Testis (tissue), 3 donors: ENCODE measurements around the gene CCKAR. TPM values are rescaled to one million over a fixed set of nuclear protein-coding genes. Genes with fewer than 3 reads are reported as not detected.

Experiments
- DNase-seq: peaks from one replicate; pipeline ENCODE4 v3.0.0-alpha.2; 2019
- H3K27ac ChIP-seq, 2 donors: fragments of 200-600 bp; sonication (generic); one replicate each; pipeline ENCODE4 v1.5.1; 2019
- H3K27me3 ChIP-seq: fragments of 200-600 bp; sonication (generic); one replicate; pipeline ENCODE4 v1.5.1; 2019
- H3K36me3 ChIP-seq: fragments of 200-600 bp; sonication (generic); one replicate; pipeline ENCODE4 v1.5.1; 2017; ENCODE audit warnings: low read depth; ENCODE audit errors: missing control alignments
- H3K4me1 ChIP-seq: fragments of 200-600 bp; sonication (generic); one replicate; pipeline ENCODE4 v1.5.1; 2019
- H3K4me3 ChIP-seq, 2 donors: fragments of 200-600 bp; sonication (generic); one replicate each; pipeline ENCODE4 v1.5.1; 2017 to 2019
- H3K9me3 ChIP-seq: fragments of 200-600 bp; sonication (generic); one replicate; pipeline ENCODE4 v1.5.1; 2017
- CTCF ChIP-seq, 3 experiments: fragments of 450-650 bp in 2 of 3; fragments of 200-600 bp in 1 of 3; sonication (generic) in 1 of 3; IDR thresholded peaks; one replicate each; pipeline ENCODE4 v1.5.1; 2016 to 2019; ENCODE audit warnings: antibody characterized with exemption in 3 of 3, mild to moderate bottlenecking in 2 of 3, moderate library complexity in 1 of 3
- POLR2A ChIP-seq: fragments of 450-650 bp; IDR thresholded peaks from one replicate; pipeline ENCODE4 v1.6.1; 2017; ENCODE audit warnings: antibody characterized with exemption, mild to moderate bottlenecking, moderate library complexity
- WGBS, 2 donors: methylation state at CpG; one replicate each; pipeline ENCODE4 v1.1.5; 2018; 5-methylcytosine and 5-hydroxymethylcytosine counted together
- intact Hi-C: fragments of 100-400 bp; cut with DNase I; formaldehyde crosslinking; loops from one replicate; pipeline ENCODE4 v1.15.1; 2023; ENCODE audit warnings: low total_unique reads
- polyA plus RNA-seq: library from polyadenylated mRNA; stranded (reverse); fragments of 350-450 nt; fragmentation: Illumina TruSeq; extraction: RNeasy Lipid Tissue Mini Kit (QIAGEN cat#74804); gene quantifications from one replicate; pipeline ENCODE4 v1.2.3, GENCODE V29; 2014; ENCODE audit warnings: low read depth, low replicate concordance; ENCODE audit not compliant: insufficient read depth
- total RNA-seq, 2 donors: library from RNA; depleted of rRNA; stranded (reverse); fragments of >200 nt; gene quantifications; one replicate each; pipeline ENCODE4 v1.2.3, GENCODE V29; 2016

CCKAR gene
- total and polyA plus RNA-seq, 3 donors from 2014 or later: 0.56 TPM; not detected in 2

GRCh38 chr4:26468977-26469376, 21.3 kb downstream of the CCKAR start:
- TF ChIP-seq CTCF (IDR thresholded peaks at IDR 0.05) (no peak), POLR2A (no peak)
- H3K4me1 ChIP-seq: no peaks in the 10 kb centered on the region
- H3K27me3 ChIP-seq: no peaks in the 10 kb centered on the region
- intact Hi-C loops: loop anchor here (10.0 kb wide), 2 partner anchors 256 to 546 kb away; no protein-coding TSS in a partner anchor
- H3K27ac ChIP-seq: no peak overlapping the region
- WGBS, 2 donors: 69 to 75% methylated on average over 4 of the region's 4 CpGs
- H3K4me3 ChIP-seq: no peak overlapping the region
- DNase-seq: no peak
- H3K36me3 ChIP-seq: no peaks in the 10 kb centered on the region
- no peaks in the 10 kb centered on the region for H3K9me3 ChIP-seq

- no peaks in the 10 kb centered on the region for H3K9me3 ChIP-seq
- no peak overlapping the region for H3K4me3 ChIP-seq
- 90 to 95% methylated on average over 9 of the region's 9 CpGs for WGBS, 2 donors
- intact Hi-C loops: loop anchor here (10.0 kb wide), 2 partner anchors 256 to 546 kb away; no protein-coding TSS in a partner anchor
- TF ChIP-seq POLR2A (no peak), CTCF (IDR thresholded peaks at IDR 0.05) (no peak)
- H3K36me3 ChIP-seq: no peaks in the 10 kb centered on the region
- no peak overlapping the region for H3K27ac ChIP-seq
- no peaks in the 10 kb centered on the region for H3K27me3 ChIP-seq
- DNase-seq: no peak
- H3K4me1 ChIP-seq: no peaks in the 10 kb centered on the region
Observed at GRCh38 chr4:26468283-26468949, 21.9 kb downstream of the CCKAR start.

GRCh38 chr4:26467724-26468123, 22.6 kb downstream of the CCKAR start:
- Histone ChIP-seq H3K4me1 (no peaks in the 10 kb centered on the region), H3K4me3 (no peak overlapping the region), H3K27ac (no peak overlapping the region), H3K36me3 (no peaks in the 10 kb centered on the region), H3K9me3 (no peaks in the 10 kb centered on the region), H3K27me3 (no peaks in the 10 kb centered on the region)
- intact Hi-C loops: loop anchor here (10.0 kb wide), 2 partner anchors 257 to 547 kb away; no protein-coding TSS in a partner anchor
- 80 to 93% methylated on average over 1 of the region's 1 CpG for WGBS, 2 donors
- no peak for TF ChIP-seq POLR2A
- no peak for TF ChIP-seq CTCF (IDR thresholded peaks at IDR 0.05)
- DNase-seq: no peak

- no peaks in the 10 kb centered on the region for H3K9me3 ChIP-seq
- H3K4me3 ChIP-seq: no peak overlapping the region
- H3K36me3 ChIP-seq: no peaks in the 10 kb centered on the region
- WGBS, 2 donors: 83 to 86% methylated on average over 10 of the region's 10 CpGs
- intact Hi-C loops: loop anchor here (10.0 kb wide), 2 partner anchors 258 to 548 kb away; no protein-coding TSS in a partner anchor
- TF ChIP-seq CTCF (IDR thresholded peaks at IDR 0.05) (no peak), POLR2A (no peak)
- no peak overlapping the region for H3K27ac ChIP-seq
- no peaks in the 10 kb centered on the region for H3K4me1 ChIP-seq
- no peaks in the 10 kb centered on the region for H3K27me3 ChIP-seq
- no peak for DNase-seq
Observed at GRCh38 chr4:26466578-26467270, 23.6 kb downstream of the CCKAR start.
